Measurements from ENCODE around the gene RETN.

RETN gene

GRCh38 chr19:7668842-7669241, at the start of gene RETN:
Gene RETN (plus strand): TSS chr19:7669049. CDS start chr19:7669327, 278 bp downstream.
- no peak for DNase-seq (ENCODE audit: low spot score)

GRCh38 chr19:7619671-7620441, 49.0 kb upstream of the RETN start:
- DNase-seq (ENCODE audit: low spot score): no peak

GRCh38 chr19:7620442-7621412, 48.1 kb upstream of the RETN start:
- no peak for DNase-seq (ENCODE audit: low spot score)

- no peak for DNase-seq (ENCODE audit: low spot score)
Observed at GRCh38 chr19:7622933-7623685, 45.7 kb upstream of the RETN start.

GRCh38 chr19:7623725-7624603, 44.9 kb upstream of the RETN start:
- DNase-seq (ENCODE audit: low spot score): no peak

GRCh38 chr19:7624810-7625209, 44.0 kb upstream of the RETN start:
- no peak for DNase-seq (ENCODE audit: low spot score)

GRCh38 chr19:7625763-7626372, 43.0 kb upstream of the RETN start:
- no peak for DNase-seq (ENCODE audit: low spot score)

GRCh38 chr19:7627166-7627565, 41.7 kb upstream of the RETN start:
- DNase-seq (ENCODE audit: low spot score): no peak

- no peak for DNase-seq (ENCODE audit: low spot score)
Observed at GRCh38 chr19:7628589-7629311, 40.1 kb upstream of the RETN start.

- DNase-seq (ENCODE audit: low spot score): peak; percentile 99
Observed at GRCh38 chr19:7629347-7630054, 39.3 kb upstream of the RETN start, which contains the start of the genes PET100 and XAB2. Gene PET100 (plus strand): TSS chr19:7629793. CDS start chr19:7629834, 41 bp downstream. Gene XAB2 (minus strand): TSS chr19:7629545. CDS start chr19:7629527, 18 bp downstream.

- DNase-seq (ENCODE audit: low spot score): no peak
Observed at GRCh38 chr19:7631577-7631976, 37.3 kb upstream of the RETN start.

- DNase-seq (ENCODE audit: low spot score): no peak
Observed at GRCh38 chr19:7632340-7633203, 36.3 kb upstream of the RETN start.

- DNase-seq (ENCODE audit: low spot score): no peak
Observed at GRCh38 chr19:7633698-7634097, 35.2 kb upstream of the RETN start, which contains the start of gene PCP2. Gene PCP2 (minus strand): TSS chr19:7633719. CDS start chr19:7633457, 262 bp downstream.

- no peak for DNase-seq (ENCODE audit: low spot score)
Observed at GRCh38 chr19:7635670-7636069, 33.2 kb upstream of the RETN start.

GRCh38 chr19:7636317-7636690, 32.5 kb upstream of the RETN start:
- DNase-seq (ENCODE audit: low spot score): no peak

- peak; percentile 84 for DNase-seq (ENCODE audit: low spot score)
Observed at GRCh38 chr19:7636691-7637373, 32.0 kb upstream of the RETN start, which contains the start of gene STXBP2. Gene STXBP2 (plus strand): TSS chr19:7637110. CDS start chr19:7637150, 40 bp downstream.

Measured in hematopoietic multipotent progenitor cell treated with erythropoietin and hydrocortisone succinate and interleukin-3 and kit ligand, for 15 days (in vitro differentiated cells).